Measurements from ENCODE around the gene TF.

TF gene

GRCh38 chr3:133746712-133747066 lies 496 bp downstream of the TF start:
- H3K27ac ChIP-seq = no peak overlapping the region
- no peaks in the 10 kb centered on the region for H3K36me3 ChIP-seq
- H3K27me3 ChIP-seq = peaks cover 0 to 24% of the 10 kb centered on the region in 2 donors
- H3K4me1 ChIP-seq = no peaks in the 10 kb centered on the region
- H3K9me3 ChIP-seq = no peaks in the 10 kb centered on the region
- intact Hi-C loops (cut with DNase I; ENCODE audit: low total_unique reads) = no loop called here
- no peak for DNase-seq
- H3K4me3 ChIP-seq = no peak overlapping the region
- TF ChIP-seq CTCF (IDR thresholded peaks at IDR 0.05) = no peak

GRCh38 chr3:133747373-133747772 lies 1.2 kb downstream of the TF start:
- peaks cover 0 to 24% of the 10 kb centered on the region in 2 donors for H3K27me3 ChIP-seq
- no peak overlapping the region for H3K27ac ChIP-seq
- H3K9me3 ChIP-seq = no peaks in the 10 kb centered on the region
- no peak overlapping the region for H3K4me3 ChIP-seq
- intact Hi-C loops (cut with DNase I; ENCODE audit: low total_unique reads) = no loop called here
- TF ChIP-seq CTCF (IDR thresholded peaks at IDR 0.05) = no peak
- no peak for DNase-seq
- H3K4me1 ChIP-seq = no peaks in the 10 kb centered on the region
- H3K36me3 ChIP-seq = no peaks in the 10 kb centered on the region

GRCh38 chr3:133747907-133748639 lies 1.9 kb downstream of the TF start:
- no peak for DNase-seq
- H3K9me3 ChIP-seq = no peaks in the 10 kb centered on the region
- H3K36me3 ChIP-seq = no peaks in the 10 kb centered on the region
- H3K4me3 ChIP-seq = no peak overlapping the region
- intact Hi-C loops (cut with DNase I; ENCODE audit: low total_unique reads) = no loop called here
- peaks cover 0 to 24% of the 10 kb centered on the region in 2 donors for H3K27me3 ChIP-seq
- no peak for TF ChIP-seq CTCF (IDR thresholded peaks at IDR 0.05)
- H3K4me1 ChIP-seq = no peaks in the 10 kb centered on the region
- H3K27ac ChIP-seq = no peak overlapping the region

GRCh38 chr3:133749427-133750258 lies 3.5 kb downstream of the TF start:
- Histone ChIP-seq H3K27me3 (peaks cover 0 to 20% of the 10 kb centered on the region in 2 donors), H3K9me3 (no peaks in the 10 kb centered on the region), H3K36me3 (no peaks in the 10 kb centered on the region), H3K27ac (no peak overlapping the region), H3K4me1 (no peaks in the 10 kb centered on the region), H3K4me3 (no peak overlapping the region)
- intact Hi-C loops (cut with DNase I; ENCODE audit: low total_unique reads) = no loop called here
- DNase-seq = no peak
- TF ChIP-seq CTCF (IDR thresholded peaks at IDR 0.05) = no peak

GRCh38 chr3:133750259-133750656 lies 4.1 kb downstream of the TF start:
- Histone ChIP-seq H3K9me3 (no peaks in the 10 kb centered on the region), H3K4me3 (no peak overlapping the region), H3K27me3 (peaks cover 0 to 20% of the 10 kb centered on the region in 2 donors), H3K4me1 (no peaks in the 10 kb centered on the region), H3K36me3 (no peaks in the 10 kb centered on the region), H3K27ac (no peak overlapping the region)
- DNase-seq = no peak
- TF ChIP-seq CTCF (IDR thresholded peaks at IDR 0.05) = no peak
- intact Hi-C loops (cut with DNase I; ENCODE audit: low total_unique reads) = no loop called here
